Parathyroid adenoma (tissue), 2 donors: Measurements from ENCODE around the gene STX16.

Experiments
- H2AFZ ChIP-seq: fragments of 300-600 bp; sonication (generic); one replicate; pipeline ENCODE4 v1.7.0; 2017; ENCODE audit warnings: antibody characterized with exemption, mild to moderate bottlenecking
- H3K27ac ChIP-seq: fragments of 300-600 bp; sonication (generic); one replicate; pipeline ENCODE4 v1.7.0; 2017
- H3K27me3 ChIP-seq: fragments of 300-600 bp; sonication (generic); one replicate; pipeline ENCODE4 v1.7.0; 2017; ENCODE audit warnings: low read length; ENCODE audit not compliant: control insufficient read depth, insufficient read depth
- H3K36me3 ChIP-seq: fragments of 300-600 bp; sonication (generic); one replicate; pipeline ENCODE4 v1.7.0; 2017; ENCODE audit warnings: low read length; ENCODE audit not compliant: control insufficient read depth, insufficient read depth
- H3K4me1 ChIP-seq: fragments of 300-600 bp; sonication (generic); one replicate; pipeline ENCODE4 v1.7.0; 2017; ENCODE audit warnings: control low read depth
- H3K4me2 ChIP-seq: fragments of 300-600 bp; sonication (generic); one replicate; pipeline ENCODE4 v1.7.0; 2017; ENCODE audit warnings: low read length
- H3K4me3 ChIP-seq: fragments of 300-600 bp; sonication (generic); one replicate; pipeline ENCODE4 v1.7.0; 2017; ENCODE audit warnings: low read depth, low read length
- H3K79me2 ChIP-seq: fragments of 300-600 bp; sonication (generic); one replicate; pipeline ENCODE4 v1.7.0; 2017; ENCODE audit warnings: control low read depth
- H3K9ac ChIP-seq: fragments of 300-600 bp; sonication (generic); one replicate; pipeline ENCODE4 v1.7.0; 2017; ENCODE audit warnings: mild to moderate bottlenecking
- H3K9me3 ChIP-seq: fragments of 300-600 bp; sonication (generic); one replicate; pipeline ENCODE4 v1.7.0; 2017; ENCODE audit warnings: low read length; ENCODE audit not compliant: control insufficient read depth
- CTCF ChIP-seq: fragments of 300-600 bp; sonication (generic); IDR thresholded peaks from one replicate; pipeline ENCODE4 v1.7.0; 2017; ENCODE audit warnings: antibody characterized with exemption, mild to moderate bottlenecking
- donor health status: primary hyperparathyroidism.

The STX16 gene

GRCh38 chr20:58655328-58656107 lies 4.4 kb downstream of the STX16 start:
- no peak overlapping the region for H3K27ac ChIP-seq
- no peak overlapping the region for H3K4me2 ChIP-seq
- no peak overlapping the region for H2AFZ ChIP-seq
- H3K9me3 ChIP-seq, result no peaks in the 10 kb centered on the region
- H3K4me3 ChIP-seq, result no peak overlapping the region
- no peak overlapping the region for H3K9ac ChIP-seq
- no peaks in the 10 kb centered on the region for H3K36me3 ChIP-seq
- H3K27me3 ChIP-seq, result no peaks in the 10 kb centered on the region
- peaks cover 9% of the 10 kb centered on the region for H3K4me1 ChIP-seq
- TF ChIP-seq CTCF, result no peak
- peaks cover 30% of the 10 kb centered on the region for H3K79me2 ChIP-seq

- Histone ChIP-seq H3K4me3 (no peak overlapping the region), H3K4me1 (peaks cover 9% of the 10 kb centered on the region), H3K79me2 (peaks cover 30% of the 10 kb centered on the region), H3K27ac (no peak overlapping the region), H2AFZ (no peak overlapping the region), H3K36me3 (no peaks in the 10 kb centered on the region), H3K9ac (no peak overlapping the region), H3K9me3 (no peaks in the 10 kb centered on the region), H3K27me3 (no peaks in the 10 kb centered on the region), H3K4me2 (no peak overlapping the region)
- TF ChIP-seq CTCF, result no peak
Observed at GRCh38 chr20:58656831-58657230, 5.7 kb downstream of the STX16 start.

- Histone ChIP-seq H3K4me3 (no peak overlapping the region), H3K4me2 (no peak overlapping the region), H3K27me3 (no peaks in the 10 kb centered on the region), H2AFZ (no peak overlapping the region), H3K4me1 (peaks cover 9% of the 10 kb centered on the region), H3K27ac (no peak overlapping the region), H3K9ac (no peak overlapping the region), H3K79me2 (peaks cover 30% of the 10 kb centered on the region), H3K36me3 (no peaks in the 10 kb centered on the region), H3K9me3 (no peaks in the 10 kb centered on the region)
- TF ChIP-seq CTCF, result no peak
Observed at GRCh38 chr20:58657262-58657661, 6.2 kb downstream of the STX16 start.

- no peak overlapping the region for H3K9ac ChIP-seq
- no peak overlapping the region for H2AFZ ChIP-seq
- no peak overlapping the region for H3K4me2 ChIP-seq
- no peak overlapping the region for H3K4me3 ChIP-seq
- no peaks in the 10 kb centered on the region for H3K27me3 ChIP-seq
- H3K9me3 ChIP-seq, result no peaks in the 10 kb centered on the region
- no peaks in the 10 kb centered on the region for H3K36me3 ChIP-seq
- H3K79me2 ChIP-seq, result peaks cover 25% of the 10 kb centered on the region
- H3K27ac ChIP-seq, result no peak overlapping the region
- H3K4me1 ChIP-seq, result peaks cover 7% of the 10 kb centered on the region
- no peak for TF ChIP-seq CTCF
Observed at GRCh38 chr20:58657986-58658385, 6.9 kb downstream of the STX16 start.

- H2AFZ ChIP-seq, result no peak overlapping the region
- H3K4me2 ChIP-seq, result no peak overlapping the region
- no peaks in the 10 kb centered on the region for H3K9me3 ChIP-seq
- H3K79me2 ChIP-seq, result peaks cover 24% of the 10 kb centered on the region
- no peak for TF ChIP-seq CTCF
- no peaks in the 10 kb centered on the region for H3K36me3 ChIP-seq
- no peak overlapping the region for H3K4me3 ChIP-seq
- H3K27me3 ChIP-seq, result no peaks in the 10 kb centered on the region
- no peak overlapping the region for H3K9ac ChIP-seq
- H3K27ac ChIP-seq, result no peak overlapping the region
- peaks cover 3% of the 10 kb centered on the region for H3K4me1 ChIP-seq
Observed at GRCh38 chr20:58658760-58659159, 7.7 kb downstream of the STX16 start.
